Kidney epithelial cell (primary cell): ENCODE measurements around the gene OR7G1. TPM values are rescaled to one million over a fixed set of nuclear protein-coding genes. Genes with fewer than 3 reads are reported as not detected.
A peak's percentile ranks its signal among the peaks of the same experiment; 100 is the strongest.
"Not testable (repeated sequence)": the region's sequence is repeated elsewhere in the genome, so short reads cannot be mapped to it uniquely, and the experiment has no call there.

Source experiments
- DNase-seq: peaks from one replicate; pipeline ENCODE4 v3.0.0-alpha.2; 2010; ENCODE audit warnings: low read depth
- H3K27me3 ChIP-seq: 2 replicates; pipeline ENCODE4 v1.6.0; 2011; ENCODE audit warnings: low read length; ENCODE audit not compliant: control insufficient read depth, insufficient read depth
- H3K36me3 ChIP-seq: 2 replicates; pipeline ENCODE4 v1.5.1; 2011; ENCODE audit warnings: low read length; ENCODE audit not compliant: control insufficient read depth, insufficient read depth
- H3K4me3 ChIP-seq: 2 replicates; pipeline ENCODE4 v1.5.1; 2011; ENCODE audit warnings: low read depth, mild to moderate bottlenecking, control low read depth, low read length
- CTCF ChIP-seq: IDR thresholded peaks from 2 replicates; pipeline ENCODE4 v1.5.1; 2011; ENCODE audit warnings: mild to moderate bottlenecking, moderate library complexity, low read length, control low read depth, inconsistent platforms; ENCODE audit not compliant: insufficient read depth, poor library complexity, severe bottlenecking
- total RNA-seq: library from RNA; depleted of rRNA; stranded (reverse); fragments of >200 nt; gene quantifications from 2 replicates; pipeline ENCODE4 v1.2.3, GENCODE V29; 2015

The OR7G1 gene
- total RNA-seq, 1 donor from 2014 or later = not detected

GRCh38 chr19:9078651-9079050 is 36.9 kb downstream of the OR7G1 start:
- Histone ChIP-seq H3K27me3 (no peaks in the 10 kb centered on the region), H3K36me3 (no peaks in the 10 kb centered on the region), H3K4me3 (no peak overlapping the region)
- TF ChIP-seq CTCF = no peak
- DNase-seq = no peak

GRCh38 chr19:9076901-9077300 is 38.7 kb downstream of the OR7G1 start:
- H3K4me3 ChIP-seq = no peak overlapping the region
- no peak for TF ChIP-seq CTCF
- no peaks in the 10 kb centered on the region for H3K36me3 ChIP-seq
- no peaks in the 10 kb centered on the region for H3K27me3 ChIP-seq
- DNase-seq = no peak

GRCh38 chr19:9075064-9075949 is 40.3 kb downstream of the OR7G1 start:
- TF ChIP-seq CTCF = no peak
- H3K27me3 ChIP-seq = no peaks in the 10 kb centered on the region
- peak; percentile 96 for DNase-seq
- no peak overlapping the region for H3K4me3 ChIP-seq
- no peaks in the 10 kb centered on the region for H3K36me3 ChIP-seq

- H3K4me3 ChIP-seq = no peak overlapping the region
- DNase-seq = no peak
- TF ChIP-seq CTCF = no peak
- H3K27me3 ChIP-seq = no peaks in the 10 kb centered on the region
- no peaks in the 10 kb centered on the region for H3K36me3 ChIP-seq
Measured at GRCh38 chr19:9073806-9074205, 41.8 kb downstream of the OR7G1 start.

GRCh38 chr19:9071720-9072119 is 43.8 kb downstream of the OR7G1 start:
- DNase-seq, H3K4me3 ChIP-seq, H3K27me3 ChIP-seq, H3K36me3 ChIP-seq: not testable (repeated sequence)

- DNase-seq = no peak
- H3K4me3 ChIP-seq = no peak overlapping the region
- no peaks in the 10 kb centered on the region for H3K36me3 ChIP-seq
- TF ChIP-seq CTCF = no peak
- H3K27me3 ChIP-seq = no peaks in the 10 kb centered on the region
Measured at GRCh38 chr19:9070066-9070465, 45.5 kb downstream of the OR7G1 start.
